ENCODE results near the gene ZNF839. TPM values are rescaled to one million over a fixed set of nuclear protein-coding genes. Genes with fewer than 3 reads are reported as not detected.

The ZNF839 gene
- total RNA-seq, 1 donor from 2014 or later = 13.8 TPM

DNA sequence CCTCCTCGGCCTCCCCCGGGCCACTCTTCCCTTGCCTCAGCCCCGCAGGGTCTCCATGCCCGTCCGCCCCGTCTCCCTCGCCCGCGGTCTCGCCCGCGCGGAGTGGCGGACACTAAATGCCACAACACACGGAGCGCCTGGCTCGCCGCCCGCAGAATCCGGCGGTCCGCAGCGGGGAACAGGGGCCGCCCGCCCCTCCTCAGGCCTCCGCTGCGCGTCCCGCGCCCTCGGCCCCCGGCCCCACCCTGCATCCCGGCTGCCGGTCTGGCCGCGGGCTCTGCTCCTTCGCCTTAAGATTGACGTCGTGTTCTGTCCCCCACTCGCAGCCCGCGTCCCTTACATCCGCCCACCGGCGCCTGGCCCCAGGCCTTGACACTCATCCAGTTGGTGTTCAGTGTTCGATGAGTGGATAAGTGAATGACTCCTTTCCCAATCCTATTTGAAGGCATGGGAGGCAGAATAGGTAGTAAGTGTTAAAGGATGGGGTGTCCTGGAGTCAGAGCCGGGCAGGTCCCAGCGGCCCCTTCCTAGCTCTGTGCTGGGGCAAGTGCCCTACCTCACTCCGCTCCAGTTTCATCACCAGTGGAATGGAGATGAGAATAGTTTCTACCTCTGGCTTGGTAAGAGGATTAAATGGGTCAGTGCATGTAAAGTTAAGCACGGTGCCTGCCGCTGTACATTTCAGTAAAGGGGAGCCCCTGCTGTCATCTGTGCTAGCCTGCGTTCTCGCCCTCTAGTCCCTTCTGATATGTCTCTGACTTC, 43.8 kb downstream of the ZNF839 start:
- intact Hi-C loops (cut with DNase I) = loop anchor here (1.0 kb wide), 1 partner anchor 16 kb away; no protein-coding TSS in a partner anchor
- DNase-seq (ENCODE audit: low spot score) = peak; percentile 71
- peak; percentile 9 for ATAC-seq

DNA sequence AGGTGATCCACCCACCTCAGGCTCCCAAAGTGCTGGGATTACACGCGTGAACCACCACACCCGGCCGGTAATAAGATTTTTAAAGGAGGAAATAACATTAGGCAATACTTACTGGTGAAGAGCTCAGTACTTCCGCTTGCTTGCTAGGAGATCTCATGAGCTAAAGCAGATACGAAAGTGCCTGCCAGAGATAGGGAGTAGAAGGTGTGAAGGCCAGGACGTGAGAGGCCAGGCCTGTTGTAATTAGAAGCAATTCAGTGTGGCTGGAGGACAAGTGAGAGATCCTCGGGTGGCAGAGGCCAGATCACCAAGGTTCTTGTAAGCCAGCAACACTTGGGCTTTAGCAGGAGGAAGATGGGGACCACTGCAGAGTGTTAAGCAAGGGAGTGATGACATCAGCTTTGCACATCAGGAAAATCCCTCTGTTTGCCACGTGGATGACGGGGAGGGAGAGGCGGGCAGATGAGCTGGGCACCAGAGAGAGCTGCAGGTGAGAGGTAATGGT, 50.8 kb downstream of the ZNF839 start:
- DNase-seq (ENCODE audit: low spot score) = no peak
- intact Hi-C loops (cut with DNase I) = no loop called here
- ATAC-seq = no peak

DNA sequence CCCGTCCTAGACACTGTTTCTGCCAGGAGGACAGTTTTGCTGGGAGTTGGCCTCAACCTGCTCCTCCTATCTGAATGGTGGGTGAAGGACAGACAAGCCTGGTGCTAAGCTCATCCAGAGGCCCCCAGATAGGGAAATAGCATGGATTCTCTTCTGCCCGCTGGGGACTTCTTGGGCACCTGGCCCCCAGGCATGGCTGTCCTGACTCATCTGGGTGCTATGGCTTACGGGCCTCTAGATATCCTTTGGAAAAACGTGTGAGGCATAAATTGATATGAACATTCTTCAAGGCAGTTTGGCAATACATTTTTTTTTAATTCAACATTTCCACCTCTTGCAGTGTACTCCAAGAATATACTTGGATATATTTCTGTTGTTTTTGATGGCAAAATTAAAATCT, 51.8 kb downstream of the ZNF839 start:
- intact Hi-C loops (cut with DNase I) = no loop called here
- ATAC-seq (no peak), DNase-seq (ENCODE audit: low spot score) (no peak)

DNA sequence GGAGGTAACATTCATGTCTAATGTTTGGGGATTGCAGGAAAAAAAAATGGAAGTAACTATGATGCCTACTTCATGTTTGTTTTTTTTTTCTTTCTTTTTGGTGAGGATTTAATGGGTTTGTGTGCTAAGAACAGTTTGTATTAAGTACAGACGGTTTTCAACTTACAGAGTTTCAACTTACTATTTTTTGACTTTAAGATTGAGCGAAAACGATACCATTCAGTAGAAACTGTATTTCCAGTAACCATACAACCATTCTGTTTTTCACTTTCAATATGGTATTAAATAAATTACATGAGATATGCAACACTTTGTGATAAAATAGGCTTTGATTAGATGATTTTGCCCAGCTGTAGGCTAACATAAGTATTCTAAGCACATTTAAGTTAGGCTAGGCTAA, 53.6 kb downstream of the ZNF839 start:
- ATAC-seq = no peak
- DNase-seq (ENCODE audit: low spot score) = no peak
- intact Hi-C loops (cut with DNase I) = no loop called here

GRCh38 chr14:102374264-102374663, 54.7 kb downstream of the ZNF839 start:
- ATAC-seq = no peak
- no peak for DNase-seq (ENCODE audit: low spot score)
- intact Hi-C loops (cut with DNase I) = no loop called here

- DNase-seq (ENCODE audit: low spot score) (no peak), ATAC-seq (no peak)
- intact Hi-C loops (cut with DNase I) = no loop called here
These were observed 55.6 kb downstream of the ZNF839 start for GRCh38 chr14:102375119-102375518.

DNA sequence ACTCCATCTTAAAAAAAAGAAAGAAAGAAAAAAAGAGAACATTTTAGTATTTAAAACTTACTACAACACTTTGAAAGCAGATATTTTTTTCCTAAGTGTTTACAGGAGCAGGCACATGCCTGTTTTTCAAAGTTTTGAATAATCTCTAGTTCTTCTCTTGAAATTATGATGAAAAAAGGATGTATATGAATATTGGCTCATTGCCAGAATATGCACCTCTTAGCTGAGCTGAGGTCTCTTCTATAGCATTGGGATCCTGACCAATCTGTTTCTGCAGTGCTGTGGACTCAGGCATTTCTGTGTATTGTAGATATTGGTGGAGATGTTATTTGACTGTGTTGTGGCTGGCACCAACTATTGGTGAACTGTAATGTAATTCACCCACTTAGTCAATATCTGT, 58.1 kb downstream of the ZNF839 start:
- DNase-seq (ENCODE audit: low spot score) = no peak
- no peak for ATAC-seq
- intact Hi-C loops (cut with DNase I) = no loop called here

- intact Hi-C loops (cut with DNase I) = no loop called here
- no peak for DNase-seq (ENCODE audit: low spot score)
- no peak for ATAC-seq
These were observed 59.3 kb downstream of the ZNF839 start for GRCh38 chr14:102378830-102379229.

DNA sequence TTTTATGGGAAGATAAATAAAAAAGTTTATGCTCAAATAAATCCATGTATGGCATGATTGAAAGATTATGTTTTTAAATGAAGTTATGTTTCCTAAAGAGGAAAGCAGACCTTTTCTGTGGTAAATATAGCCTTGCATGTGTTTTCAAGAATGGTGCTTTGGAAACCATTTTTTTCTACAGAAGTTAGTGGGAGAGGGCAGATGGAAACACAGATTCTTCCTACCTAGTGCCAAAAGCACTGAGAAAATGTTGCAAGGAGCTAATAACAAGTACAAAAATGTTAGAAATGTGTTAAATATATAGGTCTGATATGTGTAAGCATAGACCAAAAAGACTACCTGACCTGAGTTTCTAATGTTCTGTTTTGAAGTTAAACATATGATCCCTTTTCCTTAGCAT, 67.5 kb downstream of the ZNF839 start:
- no peak for DNase-seq (ENCODE audit: low spot score)
- no peak for ATAC-seq
- intact Hi-C loops (cut with DNase I) = no loop called here

- no peak for DNase-seq (ENCODE audit: low spot score)
- no peak for ATAC-seq
- intact Hi-C loops (cut with DNase I) = no loop called here
These were observed 69.7 kb downstream of the ZNF839 start for GRCh38 chr14:102389246-102389645.

- DNase-seq (ENCODE audit: low spot score) (no peak), ATAC-seq (peak; percentile 28)
- intact Hi-C loops (cut with DNase I) = no loop called here
These were observed 70.7 kb downstream of the ZNF839 start for GRCh38 chr14:102390064-102390855.

Other genes with a start within 250 kb of the ZNF839 start
- 325 TPM for gene HSP90AA1, start 232.7 kb upstream of the ZNF839 start, total RNA-seq
- gene WDR20, start 179.8 kb upstream of the ZNF839 start, total RNA-seq = 39.6 TPM
- 24.4 TPM for gene MOK, start 14.6 kb upstream of the ZNF839 start, total RNA-seq
- 28.1 TPM for gene CINP, start 43.1 kb downstream of the ZNF839 start, total RNA-seq
- 36.1 TPM for gene TECPR2, start 43.2 kb downstream of the ZNF839 start, total RNA-seq
- 16.0 TPM for gene ANKRD9, start 190.0 kb downstream of the ZNF839 start, total RNA-seq

All from sciatic nerve (tissue), 2 donors.